ENCODE measurements around the gene CD58. TPM values are rescaled to one million over a fixed set of nuclear protein-coding genes. Genes with fewer than 3 reads are reported as not detected.

The CD58 gene
- total and polyA plus RNA-seq, 2 of the 4 experiments (the other 2 are of a cell fraction), result 5.4 to 5.7 TPM

GRCh38 chr1:116474921-116475849, 95.6 kb downstream of the CD58 start:
- Histone ChIP-seq H3K27me3 (ENCODE audit: control insufficient read depth, insufficient read depth, low read length) (peaks cover 23% of the 10 kb centered on the region), H3K4me3 (ENCODE audit: insufficient read depth, low read depth, low read length) (no peak overlapping the region), H2AK9ac (replicated peaks; ENCODE audit: low read depth, low read length, poor library complexity) (peak overlapping the region; percentile 12), H2AK5ac (ENCODE audit: low read depth, low read length) (no peak overlapping the region), H3K79me1 (ENCODE audit: low read depth in 1 of 2, low read length in 2 of 2) (no peaks in the 10 kb centered on the region), H2BK120ac (ENCODE audit: low read depth, low read length) (no peak overlapping the region), H3K9me3 (ENCODE audit: control insufficient read depth, insufficient read depth, low read length) (no peaks in the 10 kb centered on the region), H3K4me1 (ENCODE audit: control insufficient read depth, insufficient read depth, low read length) (no peaks in the 10 kb centered on the region; the same call in 1 of the 2 replicates), H3K36me3 (ENCODE audit: control insufficient read depth, insufficient read depth, low read length) (no peaks in the 10 kb centered on the region), H3K18ac (ENCODE audit: low read depth, low read length) (no peak overlapping the region), H3K23ac (ENCODE audit: low read depth, low read length) (no peak overlapping the region), H2BK5ac (ENCODE audit: low read depth, low read length, poor library complexity, severe bottlenecking) (no peak overlapping the region), H3K9ac (ENCODE audit: low read depth, low read length) (no peak overlapping the region), H3K9me1 (ENCODE audit: insufficient read depth, low read length) (no peaks in the 10 kb centered on the region), H2BK15ac (ENCODE audit: low read depth, low read length) (no peak overlapping the region), H3K4ac (ENCODE audit: low read depth, low read length) (no peak overlapping the region), H3K27ac (ENCODE audit: insufficient read depth, low read length) (no peak overlapping the region), H4K8ac (ENCODE audit: low read depth in 2 of 2, low read length in 2 of 2) (no peak overlapping the region), H3K56ac (ENCODE audit: extremely low read depth, insufficient read depth, low read length) (no peak overlapping the region), H4K5ac (ENCODE audit: low read depth, low read length) (no peak overlapping the region), H2BK20ac (ENCODE audit: low read depth, low read length) (no peak overlapping the region), H4K91ac (ENCODE audit: insufficient read depth, low read depth, low read length) (no peak overlapping the region), H4K20me1 (ENCODE audit: insufficient read depth, low read length) (no peaks in the 10 kb centered on the region), H2AFZ (replicated peaks; ENCODE audit: low read length, poor library complexity) (no peak overlapping the region), H3K4me2 (ENCODE audit: low read depth, low read length) (no peak overlapping the region), H3K14ac (replicated peaks; ENCODE audit: low read depth, low read length) (no peak overlapping the region)
- intact Hi-C loops (cut with micrococcal nuclease) (no loop called here), in situ Hi-C loops (cut with MboI; ENCODE audit: low sequenced_read_pairs) (no loop called here), dilution Hi-C loops (cut with HindIII; ENCODE audit: low sequenced_read_pairs, unreplicated experiment) (no loop called here)
- ChIA-PET CTCF (interaction anchor here (2.2 kb wide), 1 partner anchor 10 kb away, joined by 10 read pairs; no protein-coding TSS in a partner anchor), POLR2A (ENCODE audit: unreplicated experiment) (no interaction called here)
- ATAC-seq (ENCODE audit: low read depth) (no peak), DNase-seq (no peak)
- BruUV-seq (replicated peaks), result no TSS peak
- no peak for TF ChIP-seq CTCF (conservative IDR thresholded peaks at IDR 0.05; ENCODE audit: low read depth, low read length)
- TF ChIP-seq BHLHE40 (IDR thresholded peaks at IDR 0.05; ENCODE audit: low read depth, low read length), result no peak
- TF ChIP-seq, protein P1, sequence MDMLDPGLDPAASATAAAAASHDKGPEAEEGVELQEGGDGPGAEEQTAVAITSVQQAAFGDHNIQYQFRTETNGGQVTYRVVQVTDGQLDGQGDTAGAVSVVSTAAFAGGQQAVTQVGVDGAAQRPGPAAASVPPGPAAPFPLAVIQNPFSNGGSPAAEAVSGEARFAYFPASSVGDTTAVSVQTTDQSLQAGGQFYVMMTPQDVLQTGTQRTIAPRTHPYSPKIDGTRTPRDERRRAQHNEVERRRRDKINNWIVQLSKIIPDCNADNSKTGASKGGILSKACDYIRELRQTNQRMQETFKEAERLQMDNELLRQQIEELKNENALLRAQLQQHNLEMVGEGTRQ (IDR thresholded peaks at IDR 0.05; ENCODE audit: low read depth, low read length), result no peak
- TF ChIP-seq CEBPB (IDR thresholded peaks at IDR 0.05; ENCODE audit: low read depth, low read length), result no peak
- no peak for TF ChIP-seq MXI1 (IDR thresholded peaks at IDR 0.05; ENCODE audit: borderline replicate concordance, low read depth, low read length)
- no peak for TF ChIP-seq FOS (IDR thresholded peaks at IDR 0.05; ENCODE audit: low read depth, low read length)
- no peak for TF ChIP-seq POLR2A (IDR thresholded peaks at IDR 0.05; ENCODE audit: low read depth, low read length)
- TF ChIP-seq MAZ (IDR thresholded peaks at IDR 0.05; ENCODE audit: borderline replicate concordance, low read depth, low read length), result no peak
- TF ChIP-seq NFE2L2 (IDR thresholded peaks at IDR 0.05; ENCODE audit: low read depth, low read length), result no peak
- no peak for TF ChIP-seq RCOR1 (IDR thresholded peaks at IDR 0.05; ENCODE audit: insufficient replicate concordance, low read length)
- TF ChIP-seq RFX5 (IDR thresholded peaks at IDR 0.05; ENCODE audit: low read depth, low read length), result no peak
- TF ChIP-seq, protein P2, sequence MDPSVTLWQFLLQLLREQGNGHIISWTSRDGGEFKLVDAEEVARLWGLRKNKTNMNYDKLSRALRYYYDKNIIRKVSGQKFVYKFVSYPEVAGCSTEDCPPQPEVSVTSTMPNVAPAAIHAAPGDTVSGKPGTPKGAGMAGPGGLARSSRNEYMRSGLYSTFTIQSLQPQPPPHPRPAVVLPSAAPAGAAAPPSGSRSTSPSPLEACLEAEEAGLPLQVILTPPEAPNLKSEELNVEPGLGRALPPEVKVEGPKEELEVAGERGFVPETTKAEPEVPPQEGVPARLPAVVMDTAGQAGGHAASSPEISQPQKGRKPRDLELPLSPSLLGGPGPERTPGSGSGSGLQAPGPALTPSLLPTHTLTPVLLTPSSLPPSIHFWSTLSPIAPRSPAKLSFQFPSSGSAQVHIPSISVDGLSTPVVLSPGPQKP (IDR thresholded peaks at IDR 0.05; ENCODE audit: borderline replicate concordance, low read depth, low read length), result no peak
- no peak for TF ChIP-seq SMC3 (IDR thresholded peaks at IDR 0.05; ENCODE audit: low read depth, low read length)
- TF ChIP-seq CHD1 (IDR thresholded peaks at IDR 0.05; ENCODE audit: low read depth, low read length), result no peak
- WGBS, 2 experiments (ENCODE audit: extremely low coverage in 2 of 2, insufficient read length in 1 of 2), result 79% methylated on average over 6 of the region's 14 CpGs; no CpG with 5 or more reads in 1 of the 2 experiments
